IPS-11a (cell line): ENCODE measurements around the gene F7.
"Not testable (repeated sequence)": the region's sequence is repeated elsewhere in the genome, so short reads cannot be mapped to it uniquely, and the experiment has no call there.

Experiments
- H3K4me3 ChIP-seq: one replicate; pipeline ENCODE4 v1.5.1; 2013; ENCODE audit warnings: low read depth, low read length, control low read depth

Gene F7

DNA sequence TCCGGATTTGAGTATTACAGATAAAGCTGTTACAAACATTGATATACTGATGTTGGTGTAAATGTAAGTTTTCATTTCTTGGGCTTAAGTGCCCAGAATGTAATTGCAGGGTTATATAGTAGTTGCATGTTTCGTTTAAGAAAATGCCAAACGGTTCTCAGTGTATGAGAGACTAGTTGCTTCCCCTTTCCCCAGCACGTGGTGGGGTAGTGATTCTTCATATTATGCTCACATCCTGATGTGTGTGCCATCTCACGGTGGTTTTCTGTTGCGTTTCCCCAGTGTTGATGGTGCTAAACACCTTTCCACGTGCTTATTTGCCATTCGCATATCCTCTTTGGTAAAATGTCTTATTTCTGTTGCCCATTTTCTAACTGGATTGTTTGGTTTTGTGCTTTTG lies 34.7 kb upstream of the F7 start:
- no peak overlapping the region for H3K4me3 ChIP-seq

DNA sequence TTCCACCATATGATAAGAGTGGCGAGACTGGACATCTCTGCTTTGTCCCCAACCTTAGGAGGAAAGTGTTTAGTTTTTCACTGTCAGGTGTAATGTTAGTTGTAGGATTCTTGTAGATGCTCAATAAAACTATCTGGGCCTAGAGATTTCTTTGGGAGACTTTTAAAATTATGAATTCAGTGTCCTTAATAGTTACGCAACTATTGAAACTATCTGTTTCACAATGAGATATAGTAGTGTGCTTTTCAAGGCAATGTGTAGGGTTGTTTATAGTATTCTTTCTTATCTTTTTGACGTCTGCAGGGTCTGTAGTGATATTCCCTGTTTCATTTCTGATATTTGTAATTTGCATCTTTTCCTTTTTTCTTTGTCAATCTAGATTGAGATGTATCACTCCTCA lies 33.2 kb upstream of the F7 start:
- no peak overlapping the region for H3K4me3 ChIP-seq

DNA sequence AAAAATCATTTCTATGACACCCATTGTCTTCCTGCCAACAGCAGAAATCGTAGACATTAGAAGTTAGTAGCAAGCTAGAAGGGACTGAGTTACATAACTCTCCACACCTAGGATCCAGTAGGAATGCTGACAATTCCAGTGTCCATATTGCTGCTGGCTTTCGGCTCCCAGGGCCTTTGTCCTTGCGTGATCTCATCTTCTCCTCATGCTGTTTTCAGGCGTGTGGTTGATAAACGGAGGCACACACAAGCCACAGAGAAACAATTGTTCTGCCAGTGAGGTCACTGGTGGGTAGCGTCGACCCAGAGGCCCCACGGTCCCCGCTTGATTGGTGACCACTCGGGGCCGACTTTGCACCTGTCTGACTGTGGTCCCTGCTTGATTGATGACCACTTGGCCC lies 31.6 kb upstream of the F7 start:
- H3K4me3 ChIP-seq = no peak overlapping the region

DNA sequence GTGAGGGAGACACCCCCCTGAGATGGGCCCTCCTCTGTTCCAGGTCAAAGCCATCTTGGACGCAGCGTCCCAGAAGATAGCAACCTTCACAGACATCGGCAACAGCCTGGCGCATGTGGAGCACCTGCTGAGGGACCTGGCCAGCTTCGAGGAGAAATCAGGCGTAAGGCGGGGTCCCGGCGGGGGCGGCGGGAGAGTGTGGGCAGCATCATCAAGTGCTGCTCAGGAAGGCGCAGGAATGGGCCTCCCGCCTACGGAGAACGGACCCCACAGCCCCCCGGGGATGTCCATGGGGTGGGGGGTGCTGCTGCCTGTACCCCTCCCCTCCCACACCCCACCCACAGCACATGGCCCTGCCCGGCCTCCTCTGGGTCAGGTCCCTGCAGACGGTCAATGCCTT lies 31.2 kb upstream of the F7 start:
- H3K4me3 ChIP-seq = no peak overlapping the region

DNA sequence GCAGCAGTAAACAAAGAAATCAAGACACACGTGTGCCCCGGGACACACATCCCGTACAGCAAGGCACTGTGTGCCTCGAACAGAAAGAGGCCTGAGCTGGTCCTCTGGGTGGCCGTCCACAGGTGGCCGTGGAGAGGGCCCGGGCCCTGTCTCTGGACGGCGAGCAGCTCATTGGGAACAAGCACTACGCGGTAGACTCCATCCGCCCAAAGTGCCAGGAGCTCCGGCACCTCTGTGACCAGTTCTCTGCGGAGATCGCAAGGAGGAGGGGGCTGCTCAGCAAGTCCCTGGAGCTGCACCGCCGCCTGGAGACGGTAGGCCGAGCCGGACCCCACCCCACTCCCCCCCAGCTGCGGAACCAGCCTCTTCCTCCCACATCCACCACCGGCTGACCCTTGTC lies 30.7 kb upstream of the F7 start:
- H3K4me3 ChIP-seq = no peak overlapping the region

- no peak overlapping the region for H3K4me3 ChIP-seq
Measured at GRCh38 chr13:113075711-113076110, 29.9 kb upstream of the F7 start.

DNA sequence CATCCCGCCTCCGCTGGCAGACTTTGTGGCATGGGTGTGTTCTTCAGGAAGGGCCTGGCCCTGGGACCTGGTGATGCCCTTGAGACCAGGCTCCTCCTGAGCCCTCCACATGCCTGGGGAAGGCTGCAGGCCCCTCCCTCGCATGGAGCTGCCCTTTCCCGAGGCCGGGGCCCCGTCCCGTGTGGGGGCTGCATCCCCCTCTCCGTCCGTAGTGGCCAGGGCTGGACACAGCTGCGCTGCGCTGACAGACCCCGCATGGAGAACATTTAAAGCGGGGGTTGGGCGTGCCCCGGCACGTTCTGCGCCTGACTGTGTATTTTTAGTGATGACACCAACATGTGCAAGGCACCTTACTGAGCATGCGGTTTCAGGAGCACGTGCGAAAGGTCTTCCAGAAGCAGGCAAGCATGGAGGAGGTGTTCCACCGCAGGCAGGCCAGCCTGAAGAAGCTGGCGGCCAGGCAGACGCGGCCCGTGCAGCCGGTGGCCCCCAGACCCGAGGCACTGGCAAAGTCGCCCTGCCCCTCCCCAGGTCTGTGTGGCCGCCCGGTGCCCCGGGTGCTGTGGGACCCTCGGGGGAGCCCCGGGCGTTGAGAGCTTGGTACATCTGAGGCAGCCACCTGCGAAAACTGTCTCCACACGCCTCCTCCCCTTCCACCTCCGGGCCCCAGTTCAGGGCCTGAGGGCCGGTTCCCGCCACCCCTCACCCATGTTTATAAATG lies 28.8 kb upstream of the F7 start:
- no peak overlapping the region for H3K4me3 ChIP-seq

DNA sequence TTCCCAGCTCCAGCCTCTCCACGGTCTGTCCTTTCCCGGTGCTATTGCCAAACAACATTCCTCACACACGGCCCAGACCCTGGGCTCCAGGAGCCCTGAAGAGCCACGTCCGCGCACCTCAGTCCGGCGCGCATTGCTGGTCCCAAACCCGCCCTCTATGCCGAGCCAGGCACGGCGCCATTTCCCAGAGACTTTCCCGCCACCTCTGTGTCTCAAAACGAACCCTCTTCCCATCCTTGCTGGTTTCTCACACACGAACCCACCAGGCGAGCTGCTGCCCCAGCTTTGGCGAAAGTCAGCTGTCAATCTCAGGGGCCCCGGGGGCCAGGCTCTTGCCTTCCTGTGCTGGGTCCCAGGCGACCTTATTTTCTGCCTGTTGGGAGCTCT lies 28.0 kb upstream of the F7 start:
- no peak overlapping the region for H3K4me3 ChIP-seq

- no peak overlapping the region for H3K4me3 ChIP-seq
Measured at GRCh38 chr13:113077953-113078901, 27.4 kb upstream of the F7 start.

GRCh38 chr13:113078902-113079780 lies 26.4 kb upstream of the F7 start:
- H3K4me3 ChIP-seq = no peak overlapping the region

DNA sequence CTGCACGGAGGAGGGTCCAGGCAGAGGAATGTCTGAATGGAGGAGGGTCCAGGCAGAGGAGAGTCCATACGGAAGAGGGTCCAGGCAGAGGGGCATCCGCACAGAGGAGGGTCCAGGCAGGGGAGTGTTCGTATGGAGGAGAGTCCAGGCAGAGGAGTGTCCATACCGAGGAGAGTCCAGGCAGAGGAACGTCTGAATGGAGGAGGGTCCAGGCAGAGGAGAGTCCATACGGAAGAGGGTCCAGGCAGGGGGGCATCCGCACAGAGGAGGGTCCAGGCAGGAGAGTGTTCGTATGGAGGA lies 25.9 kb upstream of the F7 start:
- H3K4me3 ChIP-seq = not testable (repeated sequence)

DNA sequence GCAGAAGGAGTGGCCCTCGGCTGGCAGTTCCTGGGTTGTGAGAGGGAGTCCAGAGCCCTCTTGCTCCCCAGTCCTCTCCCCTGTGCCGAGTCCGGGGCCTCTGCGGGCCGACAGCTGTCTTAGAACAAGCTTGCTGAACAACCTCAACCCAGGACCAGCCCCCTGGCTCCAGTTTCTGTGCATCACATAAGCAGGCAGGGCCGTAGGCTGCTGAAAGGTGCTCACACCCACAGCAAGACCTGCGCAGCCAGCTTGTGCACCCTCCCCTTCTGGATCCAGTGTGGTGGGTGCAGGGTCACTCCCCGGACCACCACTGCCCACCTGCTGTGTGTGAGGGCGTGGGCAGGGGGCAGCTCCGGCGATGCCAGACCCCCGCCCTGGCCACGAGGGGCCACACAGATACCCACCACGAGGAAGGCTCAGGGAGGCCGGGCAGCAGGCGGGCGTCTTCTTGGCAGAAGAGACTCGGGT lies 25.2 kb upstream of the F7 start:
- H3K4me3 ChIP-seq = no peak overlapping the region

DNA sequence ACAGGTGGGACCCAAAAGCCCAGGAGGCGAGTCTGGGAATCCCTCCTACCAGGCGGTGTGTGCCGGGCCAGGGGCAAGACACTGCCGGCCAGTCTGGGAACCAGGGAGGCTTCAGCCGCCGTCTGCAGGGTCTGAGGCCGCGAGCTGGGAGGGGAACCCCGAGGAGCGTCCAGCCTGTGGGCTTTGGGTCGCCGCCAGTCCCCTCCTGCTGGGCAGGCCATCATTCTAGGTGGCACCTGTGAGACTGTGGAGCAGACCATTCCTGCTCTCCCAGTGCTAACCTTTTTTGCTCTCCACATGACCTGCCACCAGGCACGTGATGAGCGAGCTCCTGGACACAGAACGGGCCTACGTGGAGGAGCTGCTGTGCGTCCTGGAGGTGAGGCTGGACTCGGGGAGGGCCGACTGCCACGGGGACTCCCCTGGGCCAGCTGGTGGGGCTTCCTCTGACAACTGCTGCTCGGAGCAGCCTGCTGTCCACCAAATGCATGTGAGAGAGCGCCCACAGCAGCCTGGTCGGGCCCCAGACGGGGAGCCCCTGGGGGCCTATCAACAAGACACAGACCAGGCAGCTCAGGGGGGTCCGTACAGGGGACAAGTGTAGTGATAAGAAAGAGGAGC lies 24.6 kb upstream of the F7 start:
- no peak overlapping the region for H3K4me3 ChIP-seq

GRCh38 chr13:113082198-113083021 lies 23.2 kb upstream of the F7 start:
- H3K4me3 ChIP-seq = no peak overlapping the region

DNA sequence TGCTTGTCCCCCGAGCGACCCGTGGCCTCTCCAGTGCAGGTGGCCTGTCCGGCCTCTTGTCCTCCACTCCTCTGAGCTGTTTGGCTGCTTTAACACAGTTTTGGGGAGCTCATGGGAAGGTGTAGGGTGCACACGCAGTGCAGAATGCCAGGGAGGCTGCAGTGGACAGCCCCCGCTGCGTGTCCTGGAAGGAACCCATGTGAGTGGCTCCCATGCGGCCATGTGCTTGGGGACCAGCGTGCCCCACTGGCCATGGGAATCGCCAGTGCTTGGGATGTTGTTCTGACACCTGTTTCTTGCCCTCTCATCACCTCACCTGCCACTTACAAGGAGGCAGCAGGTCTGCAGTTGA lies 22.6 kb upstream of the F7 start:
- no peak overlapping the region for H3K4me3 ChIP-seq

GRCh38 chr13:113083402-113084061 lies 22.1 kb upstream of the F7 start:
- no peak overlapping the region for H3K4me3 ChIP-seq

- H3K4me3 ChIP-seq = no peak overlapping the region
Measured at GRCh38 chr13:113084094-113084942, 21.3 kb upstream of the F7 start.

GRCh38 chr13:113084943-113085540 lies 20.5 kb upstream of the F7 start:
- H3K4me3 ChIP-seq = no peak overlapping the region
